Endothelial cell of umbilical vein (primary cell): ENCODE data around the gene MORF4L1. TPM values are rescaled to one million over a fixed set of nuclear protein-coding genes. Genes with fewer than 3 reads are reported as not detected.

Experiments
- BruUV-seq: library from RNA; stranded (reverse); fragments of 400-500 nt; replicated peaks from 2 replicates; lab custom pipeline; 2021; lab: Mats Ljungman, UMichigan
- CTCF ChIA-PET: fragments of 300-600, 350-600 bp; sonication (Branson Sonifier 250); formaldehyde crosslinking; loops from one replicate; lab custom pipeline; 2021; ENCODE audit warnings: antibody characterized with exemption, inconsistent platforms; lab: Charles Lee
- POLR2A ChIA-PET: fragments of 300-600, 350-600 bp; sonication (Branson Sonifier 250); formaldehyde crosslinking; loops from one replicate; lab custom pipeline; 2021; ENCODE audit warnings: antibody characterized with exemption, inconsistent platforms; lab: Charles Lee
- DNase-seq: peaks from one replicate; pipeline ENCODE4 v3.0.0-alpha.2; 2011; ENCODE audit warnings: low read depth, low spot score
- FAIRE-seq: peaks from 2 replicates; lab custom pipeline; 2011; peaks lifted over from hg19 to GRCh38; lab: Jason Lieb, UNC
- H2AFZ ChIP-seq: 2 replicates; pipeline ENCODE4 v1.6.0; 2012; ENCODE audit warnings: low read depth, low read length, control low read depth, inconsistent platforms
- H3K27ac ChIP-seq: 2 replicates; pipeline ENCODE4 v1.5.1; 2011; ENCODE audit warnings: low read depth, mild to moderate bottlenecking, control low read depth, low read length, moderate library complexity; ENCODE audit not compliant: insufficient read depth
- H3K27me3 ChIP-seq, 2 experiments: 2 replicates each; pipeline versions ENCODE4 v1.6.0 to v1.6.1; 2011; ENCODE audit warnings: low read length in 2 of 2, mixed read lengths in 1 of 2; ENCODE audit not compliant: control insufficient read depth in 2 of 2, insufficient read depth in 2 of 2
- H3K36me3 ChIP-seq, 2 experiments: 2 replicates in 1 of 2; 3 replicates in 1 of 2; pipeline ENCODE4 v1.5.1; 2011; ENCODE audit warnings: low read length in 2 of 2, mild to moderate bottlenecking in 1 of 2, moderate library complexity in 1 of 2; ENCODE audit not compliant: control insufficient read depth in 2 of 2, insufficient read depth in 2 of 2; ENCODE audit errors: extremely low read depth in 1 of 2
- H3K4me1 ChIP-seq: 3 replicates; pipeline ENCODE4 v1.5.1; 2011; ENCODE audit warnings: mild to moderate bottlenecking, low read length; ENCODE audit not compliant: control insufficient read depth, insufficient read depth; ENCODE audit errors: extremely low read depth
- H3K4me2 ChIP-seq: 2 replicates; pipeline ENCODE4 v1.6.1; 2011; ENCODE audit warnings: low read length, control low read depth, mixed read lengths; ENCODE audit not compliant: insufficient read depth
- H3K4me3 ChIP-seq, 3 experiments: fragments of 200-600 bp in 1 of 3; sonication (generic), shearing (Covaris generic) in 1 of 3; replicated peaks in 1 of 3; 2 replicates each; pipeline ENCODE4 v1.5.1; 2011 to 2016; ENCODE audit warnings: control low read depth in 3 of 3, low read length in 3 of 3, mild to moderate bottlenecking in 2 of 3, inconsistent platforms in 1 of 3, low read depth in 1 of 3, moderate library complexity in 1 of 3; ENCODE audit not compliant: insufficient read depth in 1 of 3
- H3K79me2 ChIP-seq: 2 replicates; pipeline ENCODE4 v1.6.0; 2012; ENCODE audit warnings: low read length, inconsistent platforms; ENCODE audit not compliant: control insufficient read depth, insufficient read depth
- H3K9ac ChIP-seq: replicated peaks from 2 replicates; pipeline ENCODE3; 2011; ENCODE audit warnings: low read length, control low read depth; ENCODE audit not compliant: insufficient read depth; ENCODE audit errors: extremely low read depth
- H3K9me1 ChIP-seq: replicated peaks from 3 replicates; pipeline ENCODE4 v1.6.0; 2011; ENCODE audit warnings: mild to moderate bottlenecking, low read length; ENCODE audit not compliant: control insufficient read depth, insufficient read depth; ENCODE audit errors: extremely low read depth
- H3K9me3 ChIP-seq: replicated peaks from 2 replicates; pipeline ENCODE4 v1.5.1; 2012; ENCODE audit warnings: low read length, inconsistent platforms; ENCODE audit not compliant: control insufficient read depth, insufficient read depth
- H4K20me1 ChIP-seq: replicated peaks from 2 replicates; pipeline ENCODE3; 2011; ENCODE audit warnings: mild to moderate bottlenecking, low read length; ENCODE audit not compliant: control insufficient read depth, insufficient read depth; ENCODE audit errors: extremely low read depth
- CTCF ChIP-seq, 2 donors: IDR thresholded peaks; 1 replicate in 1 of 2; 2 replicates in 1 of 2; pipeline ENCODE4 v1.5.1; 2011; ENCODE audit warnings: low read length in 2 of 2, mild to moderate bottlenecking in 2 of 2, moderate library complexity in 2 of 2, control low read depth in 1 of 2, inconsistent platforms in 1 of 2, low read depth in 1 of 2; ENCODE audit not compliant: insufficient read depth in 1 of 2; ENCODE audit errors: extremely low read depth in 1 of 2
- EZH2 ChIP-seq: IDR thresholded peaks from 2 replicates; pipeline ENCODE4 v1.6.1; 2012; ENCODE audit warnings: borderline replicate concordance, low read depth, mild to moderate bottlenecking, moderate library complexity, low read length, inconsistent platforms; ENCODE audit not compliant: severe bottlenecking
- FOS ChIP-seq: IDR thresholded peaks from 2 replicates; pipeline ENCODE4 v1.6.1; 2011; ENCODE audit warnings: mild to moderate bottlenecking, low read length, moderate library complexity, borderline replicate concordance; ENCODE audit not compliant: insufficient read depth
- GATA2 ChIP-seq: IDR thresholded peaks from 2 replicates; pipeline ENCODE4 v1.7.0; 2011; ENCODE audit warnings: low read depth, mild to moderate bottlenecking, moderate library complexity, mixed read lengths, low read length; ENCODE audit not compliant: insufficient read length, insufficient read depth
- JUN ChIP-seq: IDR thresholded peaks from 2 replicates; pipeline ENCODE4 v1.6.1; 2011; ENCODE audit warnings: borderline replicate concordance, low read depth; ENCODE audit not compliant: insufficient read length, insufficient read depth
- MAX ChIP-seq: IDR thresholded peaks from 2 replicates; pipeline ENCODE4 v1.6.1; 2011; ENCODE audit not compliant: insufficient read depth, insufficient read length
- MYC ChIP-seq: IDR thresholded peaks from one replicate; pipeline ENCODE4 v1.6.1; 2011; ENCODE audit warnings: mild to moderate bottlenecking, low read depth, low read length
- POLR2A ChIP-seq: IDR thresholded peaks from 2 replicates; pipeline ENCODE4 v1.6.1; 2012; ENCODE audit warnings: low read depth, mild to moderate bottlenecking, control low read depth, low read length
- POLR2AphosphoS5 ChIP-seq: IDR thresholded peaks from 2 replicates; pipeline ENCODE4 v1.6.1; 2012; ENCODE audit warnings: low read depth, mild to moderate bottlenecking, control low read depth, low read length, moderate library complexity; ENCODE audit not compliant: insufficient read depth
- dilution Hi-C: fragments of 300-500 bp; cut with MboI; formaldehyde crosslinking; loops from one replicate; pipeline ENCODE4 v1.15.0; 2019; ENCODE audit warnings: low sequenced_read_pairs; ENCODE audit not compliant: extremely low pct_ligation_motif_present
- intact Hi-C: fragments of 100-400 bp; cut with micrococcal nuclease; formaldehyde crosslinking; loops from one replicate; pipeline ENCODE4 v1.10.0; 2022
- polyA plus RNA-seq, 4 experiments: library from polyadenylated mRNA; depleted of rRNA in 3 of 4; stranded (reverse) in 3 of 4; unstranded in 1 of 4; fragments of >200 nt; gene quantifications; 2 replicates each; pipeline versions ENCODE4 v1.2.1 to v1.2.3, GENCODE V29; 2011 to 2012; ENCODE audit warnings: missing spikeins in 1 of 4
- total RNA-seq: library from RNA; stranded (reverse); gene quantifications from 2 replicates; pipeline ENCODE4 v1.2.3, GENCODE V29; 2021

Gene MORF4L1
- total and polyA plus RNA-seq, 2 donors (not counting 3 experiments of a cell fraction or from before 2014, with no cell fraction given): 164 to 404 TPM

GRCh38 chr15:78915341-78916087, 42.8 kb downstream of the MORF4L1 start:
- Histone ChIP-seq H3K27me3 (no peaks in the 10 kb centered on the region), H4K20me1 (no peaks in the 10 kb centered on the region), H3K36me3 (peaks cover 24 to 43% of the 10 kb centered on the region in 2 experiments), H3K4me3 (no peak overlapping the region), H3K79me2 (peaks cover 7% of the 10 kb centered on the region), H3K9ac (no peak overlapping the region), H3K9me3 (no peaks in the 10 kb centered on the region), H3K27ac (no peak overlapping the region), H3K9me1 (no peaks in the 10 kb centered on the region), H3K4me2 (no peak overlapping the region), H2AFZ (no peak overlapping the region), H3K4me1 (no peaks in the 10 kb centered on the region)
- no peak for FAIRE-seq
- TF ChIP-seq POLR2AphosphoS5: no peak
- TF ChIP-seq POLR2A: no peak
- TF ChIP-seq MAX: no peak
- no peak for TF ChIP-seq EZH2
- TF ChIP-seq FOS: no peak
- no peak for TF ChIP-seq GATA2
- TF ChIP-seq CTCF (IDR thresholded peaks at IDR 0.05; ENCODE audit: extremely low read depth in 1 of 2, insufficient read depth in 1 of 2, low read depth in 1 of 2, low read length in 2 of 2): no peak
- TF ChIP-seq MYC: no peak
- no peak for TF ChIP-seq JUN
- ChIA-PET CTCF (interaction anchor here (0.6 to 3.3 kb wide), 4 partner anchors 43 to 268 kb away, joined by 3 to 20 read pairs (median 10); no protein-coding TSS in a partner anchor), POLR2A (interaction anchor here (0.6 kb wide), 1 partner anchor 952 kb away, joined by 3 read pairs; no protein-coding TSS in a partner anchor)
- intact Hi-C loops (no loop called here), dilution Hi-C loops (no loop called here)
- no TSS peak for BruUV-seq
- DNase-seq: no peak
